ENCODE results near the gene WEE1. TPM values are rescaled to one million over a fixed set of nuclear protein-coding genes. Genes with fewer than 3 reads are reported as not detected.
"Not testable (repeated sequence)": the region's sequence is repeated elsewhere in the genome, so short reads cannot be mapped to it uniquely, and the experiment has no call there.

The WEE1 gene
- total and polyA plus RNA-seq, 2 donors (not counting 3 experiments of a cell fraction or from before 2014, with no cell fraction given), result 19.2 to 42.8 TPM

DNA sequence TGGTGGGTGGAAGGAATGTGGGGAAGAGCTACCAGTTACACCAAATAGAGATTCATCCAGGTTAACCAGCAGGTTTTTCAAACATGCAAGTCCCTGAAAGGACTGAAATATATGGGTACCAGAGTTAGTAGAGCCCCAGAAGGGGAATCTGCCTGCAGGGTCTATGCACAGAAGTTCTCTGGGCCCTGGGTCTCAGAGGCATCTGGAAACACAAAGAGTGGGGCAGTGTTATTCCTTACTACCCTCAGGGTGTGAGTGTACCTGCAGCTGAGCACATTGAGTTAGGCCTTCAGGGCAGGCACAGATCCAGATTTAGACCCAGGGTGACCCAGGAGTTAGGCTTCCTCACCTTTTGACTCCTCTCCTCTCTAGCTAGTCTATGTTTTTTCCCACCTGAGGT lies 46.5 kb downstream of the WEE1 start:
- CTCF ChIA-PET, result interaction anchor here (0.8 kb wide), 1 partner anchor 29 kb away, joined by 3 read pairs; no protein-coding TSS in a partner anchor
- TF ChIP-seq GATA2 (IDR thresholded peaks at IDR 0.05; ENCODE audit: insufficient read depth, insufficient read length, low read depth, low read length), result no peak
- no peak for TF ChIP-seq POLR2AphosphoS5 (IDR thresholded peaks at IDR 0.05; ENCODE audit: insufficient read depth, low read depth, low read length)
- no peak for TF ChIP-seq POLR2A (IDR thresholded peaks at IDR 0.05; ENCODE audit: low read depth, low read length)
- no peak for TF ChIP-seq FOS (IDR thresholded peaks at IDR 0.05; ENCODE audit: borderline replicate concordance, insufficient read depth, low read length)
- TF ChIP-seq JUN (IDR thresholded peaks at IDR 0.05; ENCODE audit: borderline replicate concordance, insufficient read depth, insufficient read length, low read depth), result no peak
- TF ChIP-seq, protein P1, sequence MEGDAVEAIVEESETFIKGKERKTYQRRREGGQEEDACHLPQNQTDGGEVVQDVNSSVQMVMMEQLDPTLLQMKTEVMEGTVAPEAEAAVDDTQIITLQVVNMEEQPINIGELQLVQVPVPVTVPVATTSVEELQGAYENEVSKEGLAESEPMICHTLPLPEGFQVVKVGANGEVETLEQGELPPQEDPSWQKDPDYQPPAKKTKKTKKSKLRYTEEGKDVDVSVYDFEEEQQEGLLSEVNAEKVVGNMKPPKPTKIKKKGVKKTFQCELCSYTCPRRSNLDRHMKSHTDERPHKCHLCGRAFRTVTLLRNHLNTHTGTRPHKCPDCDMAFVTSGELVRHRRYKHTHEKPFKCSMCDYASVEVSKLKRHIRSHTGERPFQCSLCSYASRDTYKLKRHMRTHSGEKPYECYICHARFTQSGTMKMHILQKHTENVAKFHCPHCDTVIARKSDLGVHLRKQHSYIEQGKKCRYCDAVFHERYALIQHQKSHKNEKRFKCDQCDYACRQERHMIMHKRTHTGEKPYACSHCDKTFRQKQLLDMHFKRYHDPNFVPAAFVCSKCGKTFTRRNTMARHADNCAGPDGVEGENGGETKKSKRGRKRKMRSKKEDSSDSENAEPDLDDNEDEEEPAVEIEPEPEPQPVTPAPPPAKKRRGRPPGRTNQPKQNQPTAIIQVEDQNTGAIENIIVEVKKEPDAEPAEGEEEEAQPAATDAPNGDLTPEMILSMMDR (IDR thresholded peaks at IDR 0.05; ENCODE audit: extremely low read depth in 1 of 2, insufficient read depth in 1 of 2, low read depth in 1 of 2, low read length in 2 of 2), result no peak
- H3K36me3 ChIP-seq (ENCODE audit: control insufficient read depth in 2 of 2, extremely low read depth in 1 of 2, insufficient read depth in 2 of 2, low read length in 2 of 2), result no peaks in the 10 kb centered on the region
- no peak overlapping the region for H2AFZ ChIP-seq (ENCODE audit: low read depth, low read length)
- POLR2A ChIA-PET, result no interaction called here
- H3K27me3 ChIP-seq (ENCODE audit: control insufficient read depth in 2 of 2, insufficient read depth in 2 of 2, low read length in 2 of 2), result no peaks in the 10 kb centered on the region
- intact Hi-C loops (cut with micrococcal nuclease) (no loop called here), dilution Hi-C loops (cut with MboI; ENCODE audit: extremely low pct_ligation_motif_present, low sequenced_read_pairs) (loop anchor here (25.0 kb wide), 1 partner anchor 117 kb away; no protein-coding TSS in a partner anchor)
- no peak overlapping the region for H3K27ac ChIP-seq (ENCODE audit: insufficient read depth, low read depth, low read length)
- no TSS peak for BruUV-seq (replicated peaks)
- peaks cover 16% of the 10 kb centered on the region for H3K4me1 ChIP-seq (ENCODE audit: control insufficient read depth, extremely low read depth, insufficient read depth, low read length)
- no peaks in the 10 kb centered on the region for H3K79me2 ChIP-seq (ENCODE audit: control insufficient read depth, insufficient read depth, low read length)
- FAIRE-seq (no peak), DNase-seq (ENCODE audit: low read depth, low spot score) (no peak)
- H3K4me2 ChIP-seq (ENCODE audit: insufficient read depth, low read length), result no peak overlapping the region
- no peaks in the 10 kb centered on the region for H3K9me3 ChIP-seq (replicated peaks; ENCODE audit: control insufficient read depth, insufficient read depth, low read length)
- H3K9me1 ChIP-seq (replicated peaks; ENCODE audit: control insufficient read depth, extremely low read depth, insufficient read depth, low read length), result no peaks in the 10 kb centered on the region
- H3K9ac ChIP-seq (replicated peaks; ENCODE audit: extremely low read depth, insufficient read depth, low read length), result no peak overlapping the region
- H4K20me1 ChIP-seq (replicated peaks; ENCODE audit: control insufficient read depth, extremely low read depth, insufficient read depth, low read length), result no peaks in the 10 kb centered on the region
- H3K4me3 ChIP-seq (replicated peaks in 1 of 3; ENCODE audit: insufficient read depth in 1 of 3, low read depth in 1 of 3, low read length in 3 of 3), result no peak overlapping the region

DNA sequence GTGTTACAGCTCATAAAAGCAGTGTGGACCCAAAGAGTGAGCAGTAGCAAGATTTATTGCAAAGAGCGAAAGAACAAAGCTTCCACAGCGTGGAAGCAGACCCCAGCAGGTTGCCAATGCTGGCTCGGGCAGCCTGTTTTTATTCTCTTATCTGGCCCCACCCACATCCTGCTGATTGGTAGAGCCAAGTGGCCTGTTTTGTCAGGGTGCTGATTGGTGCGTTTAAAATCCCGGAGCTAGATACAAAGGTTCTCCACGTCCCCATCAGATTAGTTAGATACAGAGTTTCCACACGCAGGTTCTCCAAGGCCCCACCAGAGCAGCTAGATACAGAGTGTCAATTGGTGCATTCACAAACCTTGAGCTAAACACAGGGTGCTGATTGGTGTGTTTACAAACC lies 48.9 kb downstream of the WEE1 start:
- intact Hi-C loops (cut with micrococcal nuclease); H3K4me3 ChIP-seq (replicated peaks in 1 of 3; ENCODE audit: insufficient read depth in 1 of 3, low read depth in 1 of 3, low read length in 3 of 3); H3K36me3 ChIP-seq (ENCODE audit: control insufficient read depth in 2 of 2, extremely low read depth in 1 of 2, insufficient read depth in 2 of 2, low read length in 2 of 2); DNase-seq (ENCODE audit: low read depth, low spot score); H4K20me1 ChIP-seq (replicated peaks; ENCODE audit: control insufficient read depth, extremely low read depth, insufficient read depth, low read length); H3K27ac ChIP-seq (ENCODE audit: insufficient read depth, low read depth, low read length); H3K27me3 ChIP-seq (ENCODE audit: control insufficient read depth in 2 of 2, insufficient read depth in 2 of 2, low read length in 2 of 2); H3K4me2 ChIP-seq (ENCODE audit: insufficient read depth, low read length); POLR2A ChIA-PET; BruUV-seq (replicated peaks); H3K9me1 ChIP-seq (replicated peaks; ENCODE audit: control insufficient read depth, extremely low read depth, insufficient read depth, low read length); H2AFZ ChIP-seq (ENCODE audit: low read depth, low read length); H3K9ac ChIP-seq (replicated peaks; ENCODE audit: extremely low read depth, insufficient read depth, low read length); H3K9me3 ChIP-seq (replicated peaks; ENCODE audit: control insufficient read depth, insufficient read depth, low read length); H3K79me2 ChIP-seq (ENCODE audit: control insufficient read depth, insufficient read depth, low read length); FAIRE-seq: not testable (repeated sequence)
- H3K4me1 ChIP-seq (ENCODE audit: control insufficient read depth, extremely low read depth, insufficient read depth, low read length), result peaks cover 30% of the 10 kb centered on the region
- dilution Hi-C loops (cut with MboI; ENCODE audit: extremely low pct_ligation_motif_present, low sequenced_read_pairs), result loop anchor here (25.0 kb wide), 1 partner anchor 115 kb away; no protein-coding TSS in a partner anchor
- CTCF ChIA-PET, result interaction anchor here (1.9 kb wide), 1 partner anchor 9 kb away, joined by 6 read pairs; no protein-coding TSS in a partner anchor

DNA sequence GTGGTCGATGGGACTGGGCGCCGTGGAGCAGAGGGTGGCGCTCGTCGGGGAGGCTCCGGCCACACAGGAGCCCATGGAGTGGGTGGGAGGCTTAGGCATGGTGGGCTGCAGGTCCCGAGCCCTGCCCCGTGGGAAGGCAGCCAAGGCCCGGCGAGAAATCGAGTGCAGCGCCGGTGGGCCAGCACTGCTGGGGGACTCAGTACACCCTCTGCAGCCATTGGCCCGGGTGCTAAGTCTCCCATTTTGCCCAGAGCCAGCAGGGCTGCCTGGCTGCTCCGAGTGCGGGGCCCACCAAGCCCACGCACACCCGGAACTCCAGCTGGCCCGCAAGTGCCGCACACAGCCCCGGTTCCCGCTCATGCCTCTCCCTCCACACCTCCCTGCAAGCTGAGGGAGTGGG lies 49.6 kb downstream of the WEE1 start:
- H3K27ac ChIP-seq (ENCODE audit: insufficient read depth, low read depth, low read length); intact Hi-C loops (cut with micrococcal nuclease); POLR2A ChIA-PET; BruUV-seq (replicated peaks); H3K9me1 ChIP-seq (replicated peaks; ENCODE audit: control insufficient read depth, extremely low read depth, insufficient read depth, low read length); H3K4me3 ChIP-seq (replicated peaks in 1 of 3; ENCODE audit: insufficient read depth in 1 of 3, low read depth in 1 of 3, low read length in 3 of 3); H3K36me3 ChIP-seq (ENCODE audit: control insufficient read depth in 2 of 2, extremely low read depth in 1 of 2, insufficient read depth in 2 of 2, low read length in 2 of 2); H2AFZ ChIP-seq (ENCODE audit: low read depth, low read length); H3K27me3 ChIP-seq (ENCODE audit: control insufficient read depth in 2 of 2, insufficient read depth in 2 of 2, low read length in 2 of 2); DNase-seq (ENCODE audit: low read depth, low spot score); H3K4me2 ChIP-seq (ENCODE audit: insufficient read depth, low read length); H3K9me3 ChIP-seq (replicated peaks; ENCODE audit: control insufficient read depth, insufficient read depth, low read length); H3K9ac ChIP-seq (replicated peaks; ENCODE audit: extremely low read depth, insufficient read depth, low read length); H3K79me2 ChIP-seq (ENCODE audit: control insufficient read depth, insufficient read depth, low read length); H4K20me1 ChIP-seq (replicated peaks; ENCODE audit: control insufficient read depth, extremely low read depth, insufficient read depth, low read length); FAIRE-seq: not testable (repeated sequence)
- CTCF ChIA-PET, result interaction anchor here (1.9 kb wide), 1 partner anchor 10 kb away, joined by 6 read pairs; no protein-coding TSS in a partner anchor
- dilution Hi-C loops (cut with MboI; ENCODE audit: extremely low pct_ligation_motif_present, low sequenced_read_pairs), result loop anchor here (25.0 kb wide), 1 partner anchor 114 kb away; no protein-coding TSS in a partner anchor
- H3K4me1 ChIP-seq (ENCODE audit: control insufficient read depth, extremely low read depth, insufficient read depth, low read length), result peaks cover 33% of the 10 kb centered on the region
